ENCODE data around the gene KIF6.

Gene KIF6

GRCh38 chr6:39638126-39638822 is 86.9 kb downstream of the KIF6 start:
- H3K36me3 ChIP-seq (ENCODE audit: control insufficient read depth in 2 of 2, insufficient read depth in 1 of 2, low read length in 2 of 2), result no peaks in the 10 kb centered on the region

GRCh38 chr6:39634646-39635341 is 90.4 kb downstream of the KIF6 start:
- ChIA-PET POLR2A (interaction anchor here (0.6 kb wide), 1 partner anchor 14 kb away, joined by 3 read pairs; no protein-coding TSS in a partner anchor), CTCF (interaction anchor here (1.0 kb wide), 1 partner anchor 21 kb away, joined by 3 read pairs; no protein-coding TSS in a partner anchor)
- no peak overlapping the region for H3K4me3 ChIP-seq (ENCODE audit: low read depth, low read length)
- H3K36me3 ChIP-seq (ENCODE audit: control insufficient read depth in 2 of 2, insufficient read depth in 1 of 2, low read length in 2 of 2), result no peaks in the 10 kb centered on the region
- H3K9me3 ChIP-seq (ENCODE audit: control insufficient read depth, insufficient read depth, low read depth, low read length), result no peaks in the 10 kb centered on the region
- H3K27ac ChIP-seq (ENCODE audit: extremely low read depth, low read depth, low read length), result no peak overlapping the region
- no peaks in the 10 kb centered on the region for H3K4me1 ChIP-seq (ENCODE audit: control insufficient read depth, insufficient read depth, low read length)
- TF ChIP-seq REPIN1 (tag by site-specific recombination; IDR thresholded peaks at IDR 0.05; ENCODE audit: low read depth) (no peak), SCRT2 (tag by site-specific recombination; IDR thresholded peaks at IDR 0.05) (no peak), ZNF529 (tag by site-specific recombination; IDR thresholded peaks at IDR 0.05; ENCODE audit: insufficient replicate concordance) (no peak), ZNF433 (tag by site-specific recombination; IDR thresholded peaks at IDR 0.05; ENCODE audit: low read depth) (no peak), ZNF664 (tag by site-specific recombination; IDR thresholded peaks at IDR 0.05) (no peak), ZNF155 (tag by site-specific recombination; IDR thresholded peaks at IDR 0.05) (no peak), ZFP3 (tag by site-specific recombination; IDR thresholded peaks at IDR 0.05; ENCODE audit: low read depth) (no peak)

More at GRCh38 chr6:39638126-39638822, 86.9 kb downstream of the KIF6 start:
- CTCF ChIA-PET, result no interaction called here
- no peaks in the 10 kb centered on the region for H3K4me1 ChIP-seq (ENCODE audit: control insufficient read depth, insufficient read depth, low read length)
- H3K27ac ChIP-seq (ENCODE audit: extremely low read depth, low read depth, low read length), result no peak overlapping the region
- H3K4me3 ChIP-seq (ENCODE audit: low read depth, low read length), result no peak overlapping the region
- TF ChIP-seq PRDM1 (tag by site-specific recombination; IDR thresholded peaks at IDR 0.05) (no peak), ZNF449 (tag by site-specific recombination; IDR thresholded peaks at IDR 0.05) (no peak), ZSCAN23 (tag by site-specific recombination; IDR thresholded peaks at IDR 0.05) (no peak), ZNF670 (tag by site-specific recombination; IDR thresholded peaks at IDR 0.05; ENCODE audit: low read depth) (no peak), RBAK (tag by site-specific recombination; IDR thresholded peaks at IDR 0.05) (no peak), REST (tag by site-specific recombination; IDR thresholded peaks at IDR 0.05) (no peak)
- POLR2A ChIA-PET, result no interaction called here
- H3K9me3 ChIP-seq (ENCODE audit: control insufficient read depth, insufficient read depth, low read depth, low read length), result no peaks in the 10 kb centered on the region

- Histone ChIP-seq H3K9me3 (ENCODE audit: control insufficient read depth, insufficient read depth, low read depth, low read length) (no peaks in the 10 kb centered on the region), H3K4me3 (ENCODE audit: low read depth, low read length) (no peak overlapping the region), H3K27ac (ENCODE audit: extremely low read depth, low read depth, low read length) (no peak overlapping the region), H3K4me1 (ENCODE audit: control insufficient read depth, insufficient read depth, low read length) (no peaks in the 10 kb centered on the region), H3K36me3 (ENCODE audit: control insufficient read depth in 2 of 2, insufficient read depth in 1 of 2, low read length in 2 of 2) (no peaks in the 10 kb centered on the region)
- CTCF ChIA-PET, result interaction anchor here (1.5 kb wide), 1 partner anchor 264 kb away, joined by 6 read pairs; no protein-coding TSS in a partner anchor
- POLR2A ChIA-PET, result no interaction called here
- TF ChIP-seq ZNF76 (tag by site-specific recombination; IDR thresholded peaks at IDR 0.05; ENCODE audit: borderline replicate concordance, low read depth) (no peak), ZNF394 (tag by site-specific recombination; IDR thresholded peaks at IDR 0.05; ENCODE audit: borderline replicate concordance) (no peak)
Observed at GRCh38 chr6:39625209-39625608, 100.0 kb downstream of the KIF6 start.
